Bronchial epithelial cell (primary cell): ENCODE data around the gene SGCA. TPM values are rescaled to one million over a fixed set of nuclear protein-coding genes. Genes with fewer than 3 reads are reported as not detected.

ENCODE experiments used
- DNase-seq: peaks from one replicate; pipeline ENCODE4 v3.0.0-alpha.2; 2010; ENCODE audit warnings: low read depth
- FAIRE-seq: peaks from 2 replicates; lab custom pipeline; 2011; peaks lifted over from hg19 to GRCh38; lab: Jason Lieb, UNC
- H3K27me3 ChIP-seq: 2 replicates; pipeline ENCODE4 v1.5.1; 2011; ENCODE audit warnings: low read length; ENCODE audit not compliant: control insufficient read depth, insufficient read depth
- H3K36me3 ChIP-seq: 2 replicates; pipeline ENCODE4 v1.5.1; 2011; ENCODE audit warnings: low read length; ENCODE audit not compliant: control insufficient read depth, insufficient read depth
- H3K4me3 ChIP-seq: 2 replicates; pipeline ENCODE4 v1.5.1; 2011; ENCODE audit warnings: mild to moderate bottlenecking, low read depth, low read length, control low read depth
- CTCF ChIP-seq: IDR thresholded peaks from 2 replicates; pipeline ENCODE4 v1.5.1; 2011; ENCODE audit warnings: mild to moderate bottlenecking, moderate library complexity, low read length, control low read depth, inconsistent platforms; ENCODE audit not compliant: insufficient read depth, severe bottlenecking
- total RNA-seq: library from RNA; depleted of rRNA; stranded (reverse); fragments of >200 nt; gene quantifications from 2 replicates; pipeline ENCODE4 v1.2.1, GENCODE V29; 2014

Gene SGCA
- total RNA-seq, 1 donor from 2014 or later: not detected

DNA sequence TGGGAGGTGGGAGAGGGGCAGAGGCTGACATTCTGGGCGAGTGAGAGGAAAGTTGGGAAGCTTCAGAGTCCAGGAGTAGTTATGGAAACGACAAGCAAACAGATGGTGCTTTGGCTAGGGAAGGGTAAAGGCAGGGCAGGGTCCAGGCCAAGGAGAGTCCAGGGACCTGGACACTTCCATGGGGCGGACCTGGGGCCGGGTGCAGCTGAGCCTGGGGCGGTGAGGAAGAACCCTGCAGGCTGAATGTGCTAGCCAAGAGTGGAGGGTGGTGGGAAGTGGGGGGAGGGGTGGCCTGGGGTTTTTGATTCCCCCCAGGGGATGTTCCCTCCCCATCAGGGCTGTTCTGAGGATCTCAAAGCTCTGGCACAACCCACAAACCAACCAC is 18.0 kb upstream of the SGCA start:
- no peak for DNase-seq
- peaks cover 11% of the 10 kb centered on the region for H3K36me3 ChIP-seq
- no peak for TF ChIP-seq CTCF
- no peaks in the 10 kb centered on the region for H3K27me3 ChIP-seq
- FAIRE-seq: no peak
- H3K4me3 ChIP-seq: peak overlapping the region; percentile 70

DNA sequence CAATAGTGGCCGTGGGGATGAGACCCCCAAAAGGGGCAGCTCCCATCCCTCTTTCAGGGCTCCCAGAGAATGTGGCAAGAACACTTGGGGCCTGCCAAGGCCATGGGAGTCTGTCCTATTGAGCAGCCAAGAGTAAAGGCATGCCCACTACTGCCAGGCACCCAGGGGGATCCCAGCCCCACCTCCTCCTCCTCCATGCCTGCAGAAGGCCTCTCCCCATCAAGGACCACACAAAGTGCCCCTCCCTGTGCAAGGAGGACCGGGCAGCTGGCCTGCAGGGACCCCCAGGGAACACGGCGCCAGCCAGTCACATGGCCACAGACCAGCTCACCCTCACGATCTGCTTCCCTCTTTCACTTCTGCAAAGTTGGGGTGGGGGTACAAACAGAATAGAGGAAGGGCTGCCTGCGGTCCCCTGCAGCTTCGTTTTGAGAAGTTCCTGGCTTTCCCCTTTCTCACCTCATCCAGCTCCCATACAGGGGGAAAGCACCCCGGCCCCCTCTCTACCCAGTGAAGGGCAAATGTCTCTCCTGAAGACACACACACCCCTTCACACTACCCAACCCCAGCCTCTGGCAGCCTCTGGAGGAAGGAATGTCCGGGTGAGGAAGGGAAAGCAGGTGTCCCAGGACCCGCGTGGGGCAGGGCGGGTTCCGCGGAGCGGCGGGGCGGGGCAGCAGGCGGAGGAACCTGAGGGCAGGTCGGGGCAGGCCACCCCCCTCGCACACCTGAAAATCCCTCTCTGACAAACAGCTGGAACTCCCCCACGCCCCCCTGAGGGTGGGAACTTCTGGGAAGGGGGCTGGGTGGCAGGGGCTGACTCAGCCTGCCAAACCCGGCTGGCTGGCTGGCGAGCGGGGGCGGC is 17.3 kb upstream of the SGCA start:
- no peak for FAIRE-seq
- H3K36me3 ChIP-seq: peaks cover 8% of the 10 kb centered on the region
- H3K4me3 ChIP-seq: peak overlapping the region; percentile 70
- peak; percentile 64 for TF ChIP-seq CTCF
- DNase-seq: peak; percentile 84
- H3K27me3 ChIP-seq: no peaks in the 10 kb centered on the region

- DNase-seq (no peak), FAIRE-seq (no peak)
- H3K4me3 ChIP-seq: peak overlapping the region; percentile 70
- H3K27me3 ChIP-seq: no peaks in the 10 kb centered on the region
- H3K36me3 ChIP-seq: peaks cover 5% of the 10 kb centered on the region
- TF ChIP-seq CTCF: no peak
Observed at GRCh38 chr17:50149091-50149416, 16.8 kb upstream of the SGCA start.

- TF ChIP-seq CTCF: no peak
- peak overlapping the region; percentile 70 for H3K4me3 ChIP-seq
- no peaks in the 10 kb centered on the region for H3K36me3 ChIP-seq
- DNase-seq (peak; percentile 36), FAIRE-seq (no peak)
- no peaks in the 10 kb centered on the region for H3K27me3 ChIP-seq
Observed at GRCh38 chr17:50149417-50150353, 16.1 kb upstream of the SGCA start.

DNA sequence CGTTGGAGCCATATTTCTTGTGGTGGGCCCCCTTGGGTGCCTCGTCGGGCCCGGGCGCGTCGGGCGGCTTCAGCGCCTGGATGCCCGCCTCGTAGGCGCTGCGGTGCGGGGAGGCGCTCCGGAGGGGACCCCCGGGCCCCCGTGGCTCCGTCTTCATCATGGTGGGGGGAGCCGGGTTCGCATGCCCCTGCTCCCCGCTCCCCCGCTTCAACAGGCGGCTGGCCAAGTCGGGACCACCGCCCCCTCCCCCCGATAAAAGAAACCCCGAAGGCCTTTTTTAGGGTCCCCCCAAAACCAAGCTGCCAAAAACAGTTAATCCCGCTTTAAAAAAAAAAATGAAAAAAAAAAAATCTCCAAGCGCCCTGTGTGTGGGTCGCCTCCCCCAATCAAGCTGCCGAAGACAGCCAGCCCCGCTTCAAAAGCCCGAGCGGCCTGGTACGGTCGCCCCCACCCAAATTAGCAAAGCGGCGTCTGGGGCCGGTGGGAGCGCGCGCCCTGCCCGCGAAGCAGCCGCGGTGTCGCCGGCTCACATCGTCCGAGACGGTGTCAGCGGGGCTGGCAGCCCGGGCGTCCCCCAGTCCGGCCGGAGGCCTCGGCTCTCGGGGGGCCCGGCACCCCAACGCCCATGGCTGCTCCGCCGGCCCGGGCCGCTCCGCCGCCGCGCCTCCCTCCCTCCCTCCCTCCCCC is 15.3 kb upstream of the SGCA start, which contains the start of gene PPP1R9B:
Gene PPP1R9B, minus strand, starts transcription at position 324 of the 687 bp plus-strand sequence. Its CDS starts 164 bp downstream, at position 160.
- FAIRE-seq: no peak
- no peak for TF ChIP-seq CTCF
- H3K27me3 ChIP-seq: no peaks in the 10 kb centered on the region
- no peaks in the 10 kb centered on the region for H3K36me3 ChIP-seq
- DNase-seq: no peak
- H3K4me3 ChIP-seq: peak within 1 kb of the TSS; percentile 70
